Measurements from ENCODE around the gene DDIT4.
"Not testable (repeated sequence)": the region's sequence is repeated elsewhere in the genome, so short reads cannot be mapped to it uniquely, and the experiment has no call there.

Gene DDIT4

DNA sequence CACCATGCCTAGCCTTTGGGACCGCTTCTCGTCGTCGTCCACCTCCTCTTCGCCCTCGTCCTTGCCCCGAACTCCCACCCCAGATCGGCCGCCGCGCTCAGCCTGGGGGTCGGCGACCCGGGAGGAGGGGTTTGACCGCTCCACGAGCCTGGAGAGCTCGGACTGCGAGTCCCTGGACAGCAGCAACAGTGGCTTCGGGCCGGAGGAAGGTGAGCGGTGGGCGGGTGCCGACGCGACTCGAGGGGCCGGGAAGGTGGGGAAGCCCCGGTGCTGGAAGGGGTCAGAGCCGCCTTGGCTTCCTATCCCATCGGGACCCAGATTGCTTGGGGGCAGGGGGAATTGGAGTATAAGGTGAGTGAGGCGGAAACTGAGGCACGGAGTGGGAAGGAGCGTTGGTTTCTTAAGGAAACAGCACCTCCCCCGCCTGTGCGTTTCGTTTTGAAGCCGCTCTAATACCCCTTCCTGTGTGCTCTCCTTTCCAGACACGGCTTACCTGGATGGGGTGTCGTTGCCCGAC, 547 bp downstream of the DDIT4 start:
- H3K27me3 Mint-ChIP-seq = no peaks in the 10 kb centered on the region
- H3K27ac Mint-ChIP-seq = peak overlapping the region; percentile 96
- peak overlapping the region; percentile 99 for H3K4me3 Mint-ChIP-seq
- H3K36me3 Mint-ChIP-seq = peaks cover 18% of the 10 kb centered on the region
- peaks cover 52% of the 10 kb centered on the region for H3K4me1 Mint-ChIP-seq
- no peaks in the 10 kb centered on the region for H3K9me3 Mint-ChIP-seq

GRCh38 chr10:72274730-72275350, 1.1 kb downstream of the DDIT4 start:
- Mint-ChIP-seq H3K9me3 (no peaks in the 10 kb centered on the region), H3K4me1 (peaks cover 55% of the 10 kb centered on the region), H3K27me3 (no peaks in the 10 kb centered on the region), H3K36me3 (peaks cover 18% of the 10 kb centered on the region), H3K27ac (peak overlapping the region; percentile 96), H3K4me3 (peak overlapping the region; percentile 99)

DNA sequence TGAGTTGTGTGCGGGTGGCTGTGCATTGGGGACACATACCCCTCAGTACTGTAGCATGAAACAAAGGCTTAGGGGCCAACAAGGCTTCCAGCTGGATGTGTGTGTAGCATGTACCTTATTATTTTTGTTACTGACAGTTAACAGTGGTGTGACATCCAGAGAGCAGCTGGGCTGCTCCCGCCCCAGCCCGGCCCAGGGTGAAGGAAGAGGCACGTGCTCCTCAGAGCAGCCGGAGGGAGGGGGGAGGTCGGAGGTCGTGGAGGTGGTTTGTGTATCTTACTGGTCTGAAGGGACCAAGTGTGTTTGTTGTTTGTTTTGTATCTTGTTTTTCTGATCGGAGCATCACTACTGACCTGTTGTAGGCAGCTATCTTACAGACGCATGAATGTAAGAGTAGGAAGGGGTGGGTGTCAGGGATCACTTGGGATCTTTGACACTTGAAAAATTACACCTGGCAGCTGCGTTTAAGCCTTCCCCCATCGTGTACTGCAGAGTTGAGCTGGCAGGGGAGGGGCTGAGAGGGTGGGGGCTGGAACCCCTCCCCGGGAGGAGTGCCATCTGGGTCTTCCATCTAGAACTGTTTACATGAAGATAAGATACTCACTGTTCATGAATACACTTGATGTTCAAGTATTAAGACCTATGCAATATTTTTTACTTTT, 1.8 kb downstream of the DDIT4 start:
- Mint-ChIP-seq H3K4me1 (peaks cover 54% of the 10 kb centered on the region), H3K27ac (peak overlapping the region; percentile 96)

GRCh38 chr10:72276013-72276387, 2.3 kb downstream of the DDIT4 start:
- peaks cover 18% of the 10 kb centered on the region for H3K36me3 Mint-ChIP-seq
- H3K4me3 Mint-ChIP-seq = peak overlapping the region; percentile 99
- peaks cover 53% of the 10 kb centered on the region for H3K4me1 Mint-ChIP-seq
- H3K27ac Mint-ChIP-seq = peak overlapping the region; percentile 96
- H3K9me3 Mint-ChIP-seq = no peaks in the 10 kb centered on the region
- H3K27me3 Mint-ChIP-seq = no peaks in the 10 kb centered on the region

More for the DNA sequence above, 1.8 kb downstream of the DDIT4 start:
- H3K9me3 Mint-ChIP-seq = no peaks in the 10 kb centered on the region
- peak overlapping the region; percentile 99 for H3K4me3 Mint-ChIP-seq
- H3K27me3 Mint-ChIP-seq = no peaks in the 10 kb centered on the region
- H3K36me3 Mint-ChIP-seq = peaks cover 18% of the 10 kb centered on the region

DNA sequence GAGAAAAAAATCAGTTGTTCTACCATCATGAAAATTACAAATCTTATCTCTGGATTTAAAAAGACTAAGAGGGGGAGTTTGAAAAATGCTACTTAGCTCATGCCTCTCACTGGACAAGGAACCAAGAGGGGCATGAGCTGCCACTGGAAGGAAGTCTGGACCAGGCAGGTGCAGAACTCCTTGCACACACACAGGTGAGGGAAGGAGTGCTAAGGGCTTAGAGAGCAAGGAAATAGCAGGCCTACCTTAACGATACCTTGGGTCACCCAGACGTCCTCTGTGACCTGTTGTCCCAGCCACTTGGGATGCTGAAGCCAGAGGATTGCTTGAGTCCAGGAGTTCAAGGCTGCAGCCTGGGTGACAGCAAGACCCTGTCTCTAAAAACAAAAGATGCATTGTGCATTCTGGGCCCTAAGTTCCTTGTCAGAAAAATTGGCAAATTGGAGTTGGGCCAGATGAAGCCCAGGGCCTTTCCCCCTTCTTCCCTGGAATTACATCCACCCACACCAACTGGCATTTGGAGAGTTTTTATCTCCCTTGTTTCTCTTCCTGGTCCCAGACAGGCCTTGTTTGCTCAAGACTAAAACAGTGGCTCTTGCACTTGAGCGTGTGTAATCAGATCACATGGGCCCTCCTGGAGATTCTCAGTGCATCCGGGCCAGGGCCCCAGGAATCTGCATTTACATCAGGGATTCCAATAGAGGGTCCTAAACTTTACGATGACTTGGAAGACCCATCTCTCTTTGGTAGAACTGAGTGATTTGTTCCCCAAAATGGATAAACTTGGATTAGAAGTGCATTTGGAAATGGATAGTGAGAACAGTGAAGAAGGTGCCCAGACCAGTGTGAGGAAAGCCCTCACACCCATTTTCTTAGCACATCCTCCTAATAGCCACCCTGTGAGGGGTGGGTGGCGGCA, 3.0 kb downstream of the DDIT4 start:
- H3K27me3 Mint-ChIP-seq = no peaks in the 10 kb centered on the region
- no peaks in the 10 kb centered on the region for H3K9me3 Mint-ChIP-seq
- peak overlapping the region; percentile 96 for H3K27ac Mint-ChIP-seq
- peaks cover 18% of the 10 kb centered on the region for H3K36me3 Mint-ChIP-seq
- H3K4me3 Mint-ChIP-seq = peak overlapping the region; percentile 99
- H3K4me1 Mint-ChIP-seq = peaks cover 53% of the 10 kb centered on the region

DNA sequence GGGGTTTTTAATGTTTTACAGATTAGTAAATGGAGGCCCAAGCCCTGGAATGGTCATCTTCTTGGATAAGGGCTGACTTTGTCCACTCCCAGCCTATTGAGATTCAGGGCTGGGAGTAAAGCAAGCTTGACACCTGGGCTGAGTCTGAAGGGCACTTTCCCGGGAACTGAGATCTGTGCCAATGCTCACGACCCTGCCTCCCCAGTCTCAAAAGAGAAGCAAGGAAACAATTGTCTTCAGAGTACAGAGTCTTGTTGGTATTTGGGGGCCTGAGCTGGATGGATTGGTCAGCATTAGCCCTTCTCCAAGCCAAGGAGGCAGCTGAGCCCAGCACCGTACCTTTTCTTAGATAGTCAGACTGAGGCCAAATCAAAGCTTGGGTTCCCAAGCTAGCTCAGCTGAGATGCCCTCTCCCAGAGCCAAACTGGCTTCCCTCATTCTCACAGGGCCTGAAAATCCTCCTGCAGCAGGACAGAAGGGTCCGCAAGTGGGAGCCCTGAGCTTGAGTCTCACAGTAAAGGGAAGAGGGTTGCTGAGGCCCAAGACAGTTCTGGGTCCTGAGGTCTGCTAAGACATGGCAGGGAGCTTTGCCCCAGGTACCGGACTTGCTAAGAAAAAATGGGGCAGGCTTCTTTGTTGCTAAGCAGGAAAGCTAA, 3.7 kb downstream of the DDIT4 start:
- Mint-ChIP-seq H3K4me1 (peaks cover 48% of the 10 kb centered on the region), H3K27ac (no peak overlapping the region), H3K9me3 (no peaks in the 10 kb centered on the region), H3K27me3 (no peaks in the 10 kb centered on the region), H3K4me3 (no peak overlapping the region), H3K36me3 (peaks cover 18% of the 10 kb centered on the region)

GRCh38 chr10:72277996-72278667, 4.4 kb downstream of the DDIT4 start:
- Mint-ChIP-seq H3K36me3 (peaks cover 18% of the 10 kb centered on the region), H3K4me3 (no peak overlapping the region), H3K4me1 (peaks cover 47% of the 10 kb centered on the region), H3K27ac (peak overlapping the region; percentile 76), H3K27me3 (no peaks in the 10 kb centered on the region), H3K9me3 (no peaks in the 10 kb centered on the region)

DNA sequence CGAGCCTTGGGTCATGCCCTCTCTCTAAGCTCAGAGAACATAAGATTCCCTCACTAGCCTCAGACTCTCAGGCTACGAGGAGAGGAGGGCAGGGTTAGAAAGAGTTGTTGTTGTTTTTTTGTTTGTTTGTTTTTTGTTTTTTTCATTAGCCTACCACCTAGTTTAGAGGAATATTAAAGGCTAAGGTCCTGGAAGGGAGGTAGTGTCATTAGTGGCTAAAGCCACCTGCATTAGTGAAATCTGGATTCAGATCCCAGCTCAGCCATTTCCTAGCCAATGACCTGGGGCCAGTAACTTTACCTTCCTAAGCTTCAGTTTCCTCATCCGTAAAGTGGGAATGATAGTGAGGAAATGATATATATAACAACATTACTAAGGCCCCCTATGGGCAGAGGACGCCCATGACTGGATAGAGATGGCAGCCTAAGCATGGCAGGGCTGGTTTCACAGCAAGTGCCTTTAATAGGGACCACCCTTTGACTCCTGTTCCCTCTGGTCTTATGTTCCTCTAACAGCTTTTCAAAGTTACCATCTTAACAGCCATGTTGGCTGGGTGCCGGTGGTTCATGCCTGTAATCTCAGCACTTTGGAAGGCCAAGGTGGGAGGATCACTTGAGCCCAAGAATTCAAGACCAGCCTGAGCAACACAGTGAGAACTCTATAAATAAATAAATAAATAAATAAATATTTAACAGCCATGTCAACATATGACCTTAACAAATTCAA, 5.1 kb downstream of the DDIT4 start:
- Mint-ChIP-seq H3K27ac (peak overlapping the region; percentile 76), H3K27me3 (no peaks in the 10 kb centered on the region), H3K36me3 (peaks cover 18% of the 10 kb centered on the region), H3K9me3 (no peaks in the 10 kb centered on the region), H3K4me1 (peaks cover 46% of the 10 kb centered on the region), H3K4me3 (no peak overlapping the region)

DNA sequence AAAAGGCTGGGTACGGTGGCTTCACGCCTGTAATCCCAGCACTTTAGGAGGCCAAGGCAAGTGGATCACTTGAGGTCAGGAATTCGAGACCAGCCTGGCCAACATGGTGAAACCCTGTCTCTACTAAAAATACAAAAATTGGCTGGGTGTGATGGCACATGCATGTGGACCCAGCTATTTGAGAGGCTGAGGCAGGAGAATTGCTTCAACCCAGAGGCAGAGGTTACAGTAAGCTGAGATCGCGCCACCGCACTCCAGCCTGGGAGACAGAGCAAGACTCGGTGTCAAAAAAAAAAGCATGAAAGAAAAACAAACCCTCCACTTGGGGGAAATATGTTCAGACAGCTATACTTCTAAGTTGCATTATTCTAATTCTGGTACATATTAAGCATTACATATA, 5.9 kb downstream of the DDIT4 start:
- H3K9me3 Mint-ChIP-seq, H3K27ac Mint-ChIP-seq, H3K4me3 Mint-ChIP-seq, H3K27me3 Mint-ChIP-seq: not testable (repeated sequence)
- Mint-ChIP-seq H3K36me3 (peaks cover 17% of the 10 kb centered on the region), H3K4me1 (peaks cover 51% of the 10 kb centered on the region)

DNA sequence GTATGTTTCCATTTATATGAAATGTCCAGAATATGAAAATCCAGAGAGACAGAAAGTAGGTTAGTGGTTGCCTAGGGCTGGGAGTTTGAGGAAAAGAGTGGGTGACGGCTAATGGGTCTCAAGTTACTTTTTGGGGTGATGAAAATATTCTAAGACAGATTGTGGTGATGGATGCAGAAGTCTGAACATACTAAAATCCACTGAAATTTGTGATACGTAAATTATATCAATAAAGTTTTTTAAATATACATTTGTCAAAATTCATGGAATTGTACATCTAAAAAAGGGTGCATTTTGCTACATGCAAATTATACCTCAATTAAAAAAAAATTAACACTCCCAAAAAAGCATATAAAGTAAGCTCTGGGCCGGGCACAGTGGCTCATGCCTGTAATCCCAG, 9.4 kb downstream of the DDIT4 start:
- H3K27ac Mint-ChIP-seq = no peak overlapping the region
- no peaks in the 10 kb centered on the region for H3K9me3 Mint-ChIP-seq
- H3K36me3 Mint-ChIP-seq = no peaks in the 10 kb centered on the region
- no peaks in the 10 kb centered on the region for H3K27me3 Mint-ChIP-seq
- H3K4me3 Mint-ChIP-seq = no peak overlapping the region
- H3K4me1 Mint-ChIP-seq = peaks cover 49% of the 10 kb centered on the region

- H3K4me3 Mint-ChIP-seq = no peak overlapping the region
- H3K9me3 Mint-ChIP-seq = no peaks in the 10 kb centered on the region
- H3K36me3 Mint-ChIP-seq = no peaks in the 10 kb centered on the region
- peaks cover 44% of the 10 kb centered on the region for H3K4me1 Mint-ChIP-seq
- H3K27ac Mint-ChIP-seq = peak overlapping the region; percentile 88
- H3K27me3 Mint-ChIP-seq = no peaks in the 10 kb centered on the region
Observed at GRCh38 chr10:72285972-72286521, 12.3 kb downstream of the DDIT4 start.

DNA sequence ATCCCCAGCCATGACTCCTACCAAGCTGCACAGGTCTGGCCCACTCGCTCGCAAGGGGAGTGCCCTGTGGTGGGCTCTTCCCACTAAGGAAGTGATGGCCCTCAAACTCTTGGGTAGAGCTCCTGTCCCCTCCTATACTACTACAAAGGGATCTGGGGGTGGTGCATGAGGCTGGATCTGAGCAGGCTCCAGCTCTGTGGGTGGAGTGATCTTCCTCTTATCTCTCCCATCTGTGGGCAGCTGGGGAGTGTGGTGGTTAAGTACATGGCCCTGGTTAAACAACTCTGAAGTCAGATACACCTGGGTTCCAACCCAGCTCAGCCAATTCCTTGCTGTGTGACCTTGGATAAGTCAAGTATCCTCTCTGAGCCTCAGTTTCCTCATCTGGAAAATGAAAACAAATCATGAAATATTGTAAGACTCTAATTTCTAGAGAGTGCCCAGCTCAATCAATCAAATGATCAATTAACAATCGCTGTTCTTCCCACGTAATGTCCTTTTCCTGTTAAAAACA, 17.4 kb downstream of the DDIT4 start:
- Mint-ChIP-seq H3K4me3 (peak overlapping the region; percentile 33), H3K9me3 (no peaks in the 10 kb centered on the region), H3K4me1 (peaks cover 68% of the 10 kb centered on the region), H3K36me3 (no peaks in the 10 kb centered on the region), H3K27me3 (no peaks in the 10 kb centered on the region), H3K27ac (peak overlapping the region; percentile 87)

GRCh38 chr10:72292223-72292691, 18.5 kb downstream of the DDIT4 start:
- Mint-ChIP-seq H3K4me3 (peak overlapping the region; percentile 58), H3K4me1 (peaks cover 64% of the 10 kb centered on the region), H3K36me3 (peaks cover 3% of the 10 kb centered on the region), H3K27me3 (no peaks in the 10 kb centered on the region), H3K9me3 (no peaks in the 10 kb centered on the region), H3K27ac (peak overlapping the region; percentile 97)
